NCI-H128 (cell line): ENCODE results near the gene GTF3C5.
"Not testable (repeated sequence)": the region's sequence is repeated elsewhere in the genome, so short reads cannot be mapped to it uniquely, and the experiment has no call there.

ENCODE experiments used
- DNase-seq: peaks from one replicate; lab custom pipeline; 2025; ENCODE audit not compliant: unreplicated experiment; lab: John Stamatoyannopoulos, UW

Gene GTF3C5

GRCh38 chr9:133054194-133054890 is 23.5 kb downstream of the GTF3C5 start:
- DNase-seq: no peak

- DNase-seq: no peak
Measured at GRCh38 chr9:133054966-133055365, 24.2 kb downstream of the GTF3C5 start.

- DNase-seq: no peak
Measured at GRCh38 chr9:133055788-133056420, 25.1 kb downstream of the GTF3C5 start.

- no peak for DNase-seq
Measured at GRCh38 chr9:133056533-133056932, 25.7 kb downstream of the GTF3C5 start.

GRCh38 chr9:133057006-133057405 is 26.2 kb downstream of the GTF3C5 start:
- no peak for DNase-seq

- DNase-seq: no peak
Measured at GRCh38 chr9:133057553-133057952, 26.8 kb downstream of the GTF3C5 start.

- DNase-seq: no peak
Measured at GRCh38 chr9:133058071-133058470, 27.3 kb downstream of the GTF3C5 start.

- no peak for DNase-seq
Measured at GRCh38 chr9:133058550-133059320, 27.9 kb downstream of the GTF3C5 start.

GRCh38 chr9:133059623-133060022 is 28.8 kb downstream of the GTF3C5 start:
- no peak for DNase-seq

GRCh38 chr9:133060417-133060841 is 29.6 kb downstream of the GTF3C5 start:
- DNase-seq: no peak

GRCh38 chr9:133061019-133061763 is 30.4 kb downstream of the GTF3C5 start:
- DNase-seq: not testable (repeated sequence)

GRCh38 chr9:133061764-133062145 is 31.0 kb downstream of the GTF3C5 start, which contains the start of gene CEL:
Gene CEL, plus strand, starts transcription at chr9:133061981. Its CDS starts 22 bp downstream, at chr9:133062003.
- DNase-seq: not testable (repeated sequence)

GRCh38 chr9:133062569-133062968 is 31.8 kb downstream of the GTF3C5 start:
- DNase-seq: not testable (repeated sequence)

GRCh38 chr9:133063159-133063499 is 32.3 kb downstream of the GTF3C5 start:
- DNase-seq: no peak

- DNase-seq: no peak
Measured at GRCh38 chr9:133063500-133064231, 32.9 kb downstream of the GTF3C5 start.

- DNase-seq: no peak
Measured at GRCh38 chr9:133064241-133065069, 33.7 kb downstream of the GTF3C5 start.

- no peak for DNase-seq
Measured at GRCh38 chr9:133065070-133065388, 34.2 kb downstream of the GTF3C5 start.

GRCh38 chr9:133066181-133066983 is 35.6 kb downstream of the GTF3C5 start:
- DNase-seq: no peak

- no peak for DNase-seq
Measured at GRCh38 chr9:133067006-133067405, 36.2 kb downstream of the GTF3C5 start.
